PC-9 (cell line): Measurements from ENCODE around the gene VENTX.

Source experiments
- CTCF ChIP-seq: fragments of 200-600 bp; sonication (generic); conservative IDR thresholded peaks from 2 replicates; pipeline ENCODE4 v1.6.1; 2017; ENCODE audit warnings: mixed run types, antibody characterized with exemption, mild to moderate bottlenecking, moderate library complexity
- EZH2 ChIP-seq: fragments of 200-600 bp; sonication (generic); IDR thresholded peaks from 2 replicates; pipeline ENCODE4 v1.8.0; 2017; ENCODE audit warnings: antibody characterized with exemption, low read depth

- no peak for TF ChIP-seq EZH2
- TF ChIP-seq CTCF: no peak
These were observed 39.8 kb downstream of the VENTX start for GRCh38 chr10:133277277-133277992.
